Thymus (tissue), 11 donors: Measurements from ENCODE around the gene SH3PXD2A. TPM values are rescaled to one million over a fixed set of nuclear protein-coding genes. Genes with fewer than 3 reads are reported as not detected.
A peak's percentile ranks its signal among the peaks of the same experiment; 100 is the strongest.

Experiments used
- DNase-seq, 9 donors: peaks; one replicate each; pipeline ENCODE4 v3.0.0-alpha.2; 2013; ENCODE audit warnings: low spot score in 9 of 9, low read depth in 6 of 9, missing footprints in 1 of 9
- H3K27ac ChIP-seq, 2 donors: one replicate each; pipeline ENCODE4 v1.5.1; 2013; ENCODE audit warnings: control low read depth in 1 of 2, low read depth in 1 of 2, low read length in 1 of 2, mild to moderate bottlenecking in 1 of 2, moderate library complexity in 1 of 2
- H3K27me3 ChIP-seq, 2 donors: one replicate each; pipeline ENCODE4 v1.5.1; 2013; ENCODE audit warnings: low read length in 1 of 2; ENCODE audit not compliant: control insufficient read depth in 2 of 2, insufficient read depth in 1 of 2
- H3K36me3 ChIP-seq, 2 donors: one replicate each; pipeline ENCODE4 v1.5.1; 2013; ENCODE audit warnings: low read length in 1 of 2, mild to moderate bottlenecking in 1 of 2, moderate library complexity in 1 of 2; ENCODE audit not compliant: control insufficient read depth in 2 of 2, insufficient read depth in 2 of 2
- H3K4me1 ChIP-seq, 2 donors: one replicate each; pipeline ENCODE4 v1.5.1; 2013; ENCODE audit warnings: low read length in 2 of 2; ENCODE audit not compliant: control insufficient read depth in 2 of 2, insufficient read depth in 2 of 2
- H3K4me3 ChIP-seq, 2 donors: one replicate each; pipeline ENCODE4 v1.5.1; 2013; ENCODE audit warnings: low read length in 2 of 2, control low read depth in 1 of 2, mild to moderate bottlenecking in 1 of 2
- H3K9me3 ChIP-seq, 2 donors: one replicate each; pipeline ENCODE4 v1.5.1; 2013; ENCODE audit warnings: low read length in 1 of 2, mild to moderate bottlenecking in 1 of 2; ENCODE audit not compliant: control insufficient read depth in 2 of 2, insufficient read depth in 1 of 2
- WGBS: extraction: QIAGEN DNeasy Blood & Tissue Kit; methylation state at CpG from one replicate; pipeline ENCODE4 v1.1.7; 2013; 5-methylcytosine and 5-hydroxymethylcytosine counted together
- polyA plus RNA-seq: library from polyadenylated mRNA; stranded (reverse); fragments of 200-250 nt; gene quantifications from one replicate; pipeline ENCODE4 v1.2.3, GENCODE V29; 2013
- total RNA-seq: library from RNA; stranded (reverse); fragments of 120-200 nt; gene quantifications from one replicate; pipeline ENCODE4 v1.2.4, GENCODE V29; 2013
- donor health status: healthy.

SH3PXD2A gene
- total and polyA plus RNA-seq, 2 donors = 3.8 to 9.5 TPM

GRCh38 chr10:103669243-103669929 lies 186.0 kb downstream of the SH3PXD2A start:
- Histone ChIP-seq H3K9me3 (no peaks in the 10 kb centered on the region), H3K4me1 (peaks cover 0 to 6% of the 10 kb centered on the region in 2 donors), H3K4me3 (no peak overlapping the region), H3K27ac (no peak overlapping the region), H3K27me3 (peaks cover 0 to 16% of the 10 kb centered on the region in 2 donors), H3K36me3 (no peaks in the 10 kb centered on the region)
- 92% methylated on average over 6 of the region's 6 CpGs for WGBS
- DNase-seq = no peak

DNA sequence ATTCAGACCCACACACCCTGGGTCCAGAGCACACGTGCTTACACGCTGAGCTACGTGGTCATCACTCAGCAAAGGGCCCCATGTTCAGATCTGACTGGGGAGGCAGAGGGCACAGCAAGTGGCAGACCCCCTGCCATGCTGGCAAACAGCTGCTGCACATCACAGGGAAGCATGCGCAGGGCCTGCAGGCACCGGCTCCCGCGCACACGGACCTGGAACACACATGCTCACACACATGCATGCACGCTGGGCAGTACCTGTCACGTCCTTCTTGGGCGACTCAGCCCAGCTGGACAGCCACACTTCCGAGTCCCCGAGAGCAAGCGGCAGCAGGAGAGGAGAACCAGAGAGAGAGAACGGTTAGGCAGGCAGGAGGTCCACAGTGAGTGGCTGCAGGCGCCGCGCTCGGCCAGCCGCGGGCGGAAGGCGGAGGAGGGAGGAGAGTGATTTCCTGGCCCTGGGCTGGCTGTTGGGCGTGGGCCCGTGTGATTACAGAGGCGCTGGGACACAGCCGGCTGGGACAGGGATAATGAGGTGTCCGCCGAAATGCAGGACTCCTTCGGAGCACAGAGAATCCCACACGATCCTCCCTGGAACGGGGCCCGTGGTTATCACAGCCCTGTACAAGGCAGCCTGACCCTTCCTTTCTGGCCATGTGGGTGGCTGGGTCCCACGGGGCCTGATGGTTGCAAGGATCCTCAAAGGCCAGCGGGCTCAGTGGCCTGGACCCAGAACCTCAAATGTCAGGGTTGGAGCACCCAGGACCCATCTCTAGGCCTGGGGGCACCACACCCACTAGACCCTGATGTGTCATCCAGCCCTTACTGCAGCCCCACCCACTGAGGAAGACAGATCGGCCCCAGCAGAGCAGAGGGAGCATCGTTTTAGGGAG lies 186.8 kb downstream of the SH3PXD2A start:
- Histone ChIP-seq H3K9me3 (no peaks in the 10 kb centered on the region), H3K27ac (no peak overlapping the region), H3K4me1 (peaks cover 0 to 6% of the 10 kb centered on the region in 2 donors), H3K27me3 (peaks cover 0 to 16% of the 10 kb centered on the region in 2 donors), H3K36me3 (no peaks in the 10 kb centered on the region), H3K4me3 (no peak overlapping the region)
- DNase-seq = no peak
- WGBS = 50% methylated on average over 37 of the region's 37 CpGs

- Histone ChIP-seq H3K9me3 (no peaks in the 10 kb centered on the region), H3K4me1 (peaks cover 0 to 6% of the 10 kb centered on the region in 2 donors), H3K36me3 (no peaks in the 10 kb centered on the region), H3K27ac (peak overlapping the region in 1 of 2 donors; percentile 52), H3K27me3 (peaks cover 0 to 16% of the 10 kb centered on the region in 2 donors), H3K4me3 (no peak overlapping the region)
- no peak for DNase-seq
- WGBS = 90% methylated on average over 8 of the region's 8 CpGs
These were observed 188.0 kb downstream of the SH3PXD2A start for GRCh38 chr10:103667356-103667755.

- DNase-seq = no peak
- peaks cover 0 to 16% of the 10 kb centered on the region in 2 donors for H3K27me3 ChIP-seq
- H3K4me1 ChIP-seq = peaks cover 0 to 6% of the 10 kb centered on the region in 2 donors
- H3K4me3 ChIP-seq = no peak overlapping the region
- WGBS = 93% methylated on average over 4 of the region's 4 CpGs
- H3K36me3 ChIP-seq = no peaks in the 10 kb centered on the region
- H3K27ac ChIP-seq = peak overlapping the region in 1 of 2 donors; percentile 52
- no peaks in the 10 kb centered on the region for H3K9me3 ChIP-seq
These were observed 188.6 kb downstream of the SH3PXD2A start for GRCh38 chr10:103666762-103667150.

DNA sequence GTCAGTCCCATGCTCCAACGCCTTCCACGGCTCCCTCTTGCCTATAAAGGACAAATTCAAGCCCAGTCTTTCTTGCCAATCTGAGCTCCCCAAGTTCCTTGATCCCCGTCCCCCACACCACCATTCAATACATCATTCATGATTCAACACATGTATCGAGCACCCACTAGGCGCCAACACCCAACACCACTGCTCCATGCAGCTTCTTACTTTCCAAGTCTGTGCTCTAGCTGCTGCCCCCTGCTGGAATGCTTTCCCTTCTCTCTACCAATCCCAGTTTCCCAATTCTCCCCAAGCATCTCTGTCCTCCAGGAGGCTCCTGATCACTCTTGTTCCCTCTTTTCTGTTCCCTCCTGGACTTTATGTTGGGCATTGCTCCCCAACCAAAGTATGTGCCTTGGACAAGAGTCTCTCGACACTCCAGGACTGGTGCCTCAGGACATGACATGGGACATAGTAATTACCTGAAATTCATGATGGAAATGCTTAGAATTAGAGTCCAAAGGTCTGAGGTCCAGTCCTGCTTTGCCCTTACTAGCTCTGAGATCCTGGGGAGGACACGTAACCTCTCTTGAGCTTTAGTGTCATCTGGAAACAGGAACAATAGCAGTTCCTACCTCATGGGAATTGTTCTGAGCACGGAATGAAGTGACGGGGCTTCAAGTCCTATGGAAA lies 189.2 kb downstream of the SH3PXD2A start:
- H3K4me3 ChIP-seq = no peak overlapping the region
- no peak overlapping the region for H3K27ac ChIP-seq
- DNase-seq = no peak
- H3K9me3 ChIP-seq = no peaks in the 10 kb centered on the region
- H3K4me1 ChIP-seq = peaks cover 0 to 6% of the 10 kb centered on the region in 2 donors
- WGBS = 97% methylated on average over 9 of the region's 9 CpGs
- H3K36me3 ChIP-seq = no peaks in the 10 kb centered on the region
- H3K27me3 ChIP-seq = peaks cover 0 to 16% of the 10 kb centered on the region in 2 donors

DNA sequence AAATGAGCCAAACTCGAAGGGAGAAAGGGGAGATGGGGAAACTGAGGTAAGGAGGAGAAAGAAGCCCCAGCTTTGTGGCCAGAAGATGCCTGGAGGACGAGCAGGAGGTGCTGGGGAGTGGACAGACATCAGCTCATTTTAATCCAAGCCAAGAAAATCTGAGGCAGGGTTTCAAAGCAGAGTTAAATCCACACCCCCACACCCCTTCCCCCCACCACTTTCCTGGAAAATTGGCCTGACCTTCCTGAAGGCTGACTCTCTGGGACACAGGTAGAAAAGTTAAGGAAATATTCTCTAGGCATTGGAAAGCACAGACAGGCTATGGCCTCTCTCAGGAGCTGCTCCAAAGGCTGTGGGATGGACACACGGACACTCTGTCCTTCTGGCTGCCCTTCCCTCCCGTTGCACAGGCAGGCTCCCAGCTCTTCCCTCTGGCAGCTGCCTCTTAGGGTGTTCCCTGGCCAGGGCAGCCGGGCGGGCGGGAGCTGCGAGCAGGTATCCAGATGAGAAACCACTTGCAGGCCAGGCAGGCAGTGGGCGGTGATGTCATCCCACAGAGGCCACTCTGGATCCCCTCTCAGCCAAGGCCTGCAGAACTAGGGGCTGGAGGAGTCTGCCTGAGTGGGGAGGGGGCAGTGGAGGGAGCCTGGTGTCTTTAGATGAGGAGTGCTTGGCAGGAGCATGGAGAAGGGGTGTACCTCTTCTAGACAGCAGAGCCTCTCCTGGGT lies 190.1 kb downstream of the SH3PXD2A start:
- no peak for DNase-seq
- 96% methylated on average over 9 of the region's 9 CpGs for WGBS
- H3K4me3 ChIP-seq = no peak overlapping the region
- H3K4me1 ChIP-seq = peaks cover 0 to 8% of the 10 kb centered on the region in 2 donors
- H3K9me3 ChIP-seq = no peaks in the 10 kb centered on the region
- peaks cover 0 to 16% of the 10 kb centered on the region in 2 donors for H3K27me3 ChIP-seq
- no peak overlapping the region for H3K27ac ChIP-seq
- no peaks in the 10 kb centered on the region for H3K36me3 ChIP-seq

- no peak for DNase-seq
- H3K4me1 ChIP-seq = peaks cover 6 to 11% of the 10 kb centered on the region in 2 donors
- H3K36me3 ChIP-seq = peaks cover 0 to 3% of the 10 kb centered on the region in 2 donors
- peaks cover 0 to 9% of the 10 kb centered on the region in 2 donors for H3K27me3 ChIP-seq
- H3K4me3 ChIP-seq = no peak overlapping the region
- H3K9me3 ChIP-seq = no peaks in the 10 kb centered on the region
- H3K27ac ChIP-seq = no peak overlapping the region
- 87% methylated on average over 13 of the region's 13 CpGs for WGBS
These were observed 191.6 kb downstream of the SH3PXD2A start for GRCh38 chr10:103663802-103664201.

DNA sequence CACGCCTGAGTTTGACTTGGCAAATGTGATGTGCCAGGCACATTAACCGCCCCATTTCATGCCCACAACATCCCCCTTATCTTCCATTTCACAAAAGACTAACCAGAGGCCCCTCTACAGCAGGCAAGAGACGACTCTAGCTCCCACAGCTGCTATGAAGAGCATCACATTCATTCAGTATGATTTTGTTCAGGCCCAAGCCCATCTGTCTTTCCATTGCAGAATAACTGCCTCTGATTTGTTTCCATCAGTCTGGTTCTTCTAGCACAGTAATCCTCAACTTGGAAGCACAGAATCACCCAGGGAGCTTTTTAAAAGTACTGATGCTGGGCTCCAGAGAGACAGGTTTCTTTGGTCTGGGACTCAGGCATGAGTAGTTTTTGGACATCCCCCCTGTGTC lies 192.1 kb downstream of the SH3PXD2A start:
- Histone ChIP-seq H3K27ac (no peak overlapping the region), H3K4me1 (peaks cover 6 to 7% of the 10 kb centered on the region in 2 donors)

More for the DNA sequence above, 192.1 kb downstream of the SH3PXD2A start:
- no peak overlapping the region for H3K4me3 ChIP-seq
- 97% methylated on average over 3 of the region's 3 CpGs for WGBS
- DNase-seq = no peak
- H3K9me3 ChIP-seq = no peaks in the 10 kb centered on the region
- peaks cover 0 to 3% of the 10 kb centered on the region in 2 donors for H3K36me3 ChIP-seq
- H3K27me3 ChIP-seq = peaks cover 0 to 3% of the 10 kb centered on the region in 2 donors
